HepG2 (cell line): ENCODE data around the gene CLIC4. TPM values are rescaled to one million over a fixed set of nuclear protein-coding genes. Genes with fewer than 3 reads are reported as not detected.

Experiments
- ATF6 ChIP-seq: sonication (generic); formaldehyde crosslinking; conservative IDR thresholded peaks from 2 replicates; pipeline ENCODE4 v1.4.0; 2020; ENCODE audit warnings: missing genetic modification reagents
- ATF7 ChIP-seq, 2 experiments: fragments of 450-650 bp in 1 of 2; sonication (generic) in 1 of 2; formaldehyde crosslinking in 1 of 2; IDR thresholded peaks; 2 replicates each; pipeline versions ENCODE4 v1.4.0 to v1.6.1; 2016 to 2020; ENCODE audit warnings: antibody characterized with exemption in 1 of 2, mild to moderate bottlenecking in 1 of 2, missing genetic modification reagents in 1 of 2
- E2F5 ChIP-seq: sonication (generic); formaldehyde crosslinking; conservative IDR thresholded peaks from 2 replicates; pipeline ENCODE4 v1.4.0; 2020; ENCODE audit warnings: missing genetic modification reagents
- ETV5 ChIP-seq: IDR thresholded peaks from 2 replicates; pipeline ENCODE4 v1.6.1; 2018; ENCODE audit warnings: missing biosample characterization, missing genetic modification reagents, inconsistent platforms, borderline replicate concordance
- MIER3 ChIP-seq: IDR thresholded peaks from 2 replicates; pipeline ENCODE4 v1.6.1; 2016; ENCODE audit warnings: missing compliant biosample characterization, borderline replicate concordance
- POGZ ChIP-seq: sonication (generic); formaldehyde crosslinking; IDR thresholded peaks from 2 replicates; pipeline ENCODE4 v1.4.0; 2020; ENCODE audit warnings: mild to moderate bottlenecking, missing genetic modification reagents
- TBL1XR1 ChIP-seq: fragments of 150-350 bp; IDR thresholded peaks from 2 replicates; pipeline ENCODE4 v1.6.1; 2014; ENCODE audit warnings: borderline replicate concordance, low read length; ENCODE audit not compliant: partially characterized antibody
- TEAD3 ChIP-seq: optimal IDR thresholded peaks from 2 replicates; pipeline ENCODE3; 2016; ENCODE audit warnings: borderline replicate concordance
- TFAP4 ChIP-seq: sonication (generic); IDR thresholded peaks from 2 replicates; pipeline ENCODE4 v1.6.1; 2016; ENCODE audit warnings: low read depth, borderline replicate concordance
- ZBTB7B ChIP-seq: sonication (generic); formaldehyde crosslinking; IDR thresholded peaks from 2 replicates; pipeline ENCODE4 v1.4.0; 2020; ENCODE audit warnings: missing genetic modification reagents
- ZFP36L1 ChIP-seq: sonication (generic); formaldehyde crosslinking; IDR thresholded peaks from 2 replicates; pipeline ENCODE4 v1.8.0; 2022; ENCODE audit warnings: mild to moderate bottlenecking, missing genetic modification reagents, moderate library complexity
- ZHX1 ChIP-seq: sonication (generic); formaldehyde crosslinking; IDR thresholded peaks from 2 replicates; pipeline ENCODE4 v1.8.1; 2022; ENCODE audit warnings: low read depth, mild to moderate bottlenecking, missing genetic modification reagents
- ZNF354B ChIP-seq: sonication (generic); formaldehyde crosslinking; IDR thresholded peaks from 2 replicates; pipeline ENCODE4 v1.8.0; 2022; ENCODE audit warnings: mild to moderate bottlenecking, missing genetic modification reagents
- ZNF501 ChIP-seq: sonication (generic); formaldehyde crosslinking; IDR thresholded peaks from 2 replicates; pipeline ENCODE4 v1.5.1; 2020; ENCODE audit warnings: mild to moderate bottlenecking, moderate library complexity, missing genetic modification reagents
- ZNF510 ChIP-seq: sonication (generic); formaldehyde crosslinking; IDR thresholded peaks from 2 replicates; pipeline ENCODE4 v1.4.0; 2020; ENCODE audit warnings: low read depth, mild to moderate bottlenecking, missing genetic modification reagents
- ZNF569 ChIP-seq: sonication (generic); formaldehyde crosslinking; IDR thresholded peaks from 2 replicates; pipeline ENCODE4 v1.5.0; 2020; ENCODE audit warnings: mild to moderate bottlenecking, missing genetic modification reagents, moderate library complexity, borderline replicate concordance
- ZNF574 ChIP-seq: sonication (generic); formaldehyde crosslinking; IDR thresholded peaks from 2 replicates; pipeline ENCODE4 v1.4.0; 2020; ENCODE audit warnings: missing genetic modification reagents
- ZNF704 ChIP-seq: sonication (generic); formaldehyde crosslinking; IDR thresholded peaks from 2 replicates; pipeline ENCODE4 v1.8.1; 2023; ENCODE audit warnings: mild to moderate bottlenecking, inconsistent platforms, moderate library complexity, missing genetic modification reagents, borderline replicate concordance
- ZNF746 ChIP-seq: sonication (generic); formaldehyde crosslinking; IDR thresholded peaks from 2 replicates; pipeline ENCODE4 v1.8.0; 2022; ENCODE audit warnings: mild to moderate bottlenecking, missing genetic modification reagents
- polyA plus RNA-seq, 8 experiments: library from polyadenylated mRNA; depleted of rRNA in 3 of 8; stranded (reverse) in 7 of 8; unstranded in 1 of 8; fragments of >200 nt; fragmentation: Illumina TruSeq in 4 of 8; extraction: Trizol in 4 of 8; gene quantifications; 2 replicates each; pipeline versions ENCODE4 v1.2.1 to v1.2.3, GENCODE V29; 2011 to 2016; ENCODE audit warnings: low read depth in 4 of 8, missing spikeins in 1 of 8, mixed read lengths in 1 of 8; ENCODE audit not compliant: insufficient read depth in 1 of 8
- total RNA-seq, 5 experiments: library from RNA; depleted of rRNA; stranded (reverse); fragments of >200 nt; fragmentation: Illumina TruSeq; extraction: Trizol; gene quantifications; 2 replicates each; pipeline ENCODE4 v1.2.3, GENCODE V29; 2016; ENCODE audit warnings: low read depth in 1 of 5

CLIC4 gene
- total and polyA plus RNA-seq, 2 of the 13 experiments (the other 11 are each of a cell fraction or from before 2014, with no cell fraction given) = 23.3 to 77.4 TPM

- no peak for TF ChIP-seq ZHX1 (CRISPR knock-in tag)
- no peak for TF ChIP-seq ZNF354B (CRISPR knock-in tag)
- no peak for TF ChIP-seq ATF7 (IDR thresholded peaks at IDR 0.05)
- no peak for TF ChIP-seq ATF7 (CRISPR knock-in tag; IDR thresholded peaks at IDR 0.05)
- TF ChIP-seq ZNF574 (CRISPR knock-in tag) = no peak
- no peak for TF ChIP-seq ZNF510 (CRISPR knock-in tag)
- TF ChIP-seq ZNF501 = no peak
- peak; percentile 60 for TF ChIP-seq TEAD3 (CRISPR knock-in tag)
- TF ChIP-seq MIER3 (CRISPR knock-in tag) = peak; percentile 65; the same call in 1 of the 2 replicates
- TF ChIP-seq POGZ (CRISPR knock-in tag) = peak; percentile 93
- no peak for TF ChIP-seq ZNF704 (CRISPR knock-in tag)
- peak; percentile 36; the same call in 1 of the 2 replicates for TF ChIP-seq ETV5
- peak; percentile 91 for TF ChIP-seq TBL1XR1
- TF ChIP-seq ATF6 (CRISPR knock-in tag) = no peak
- no peak for TF ChIP-seq ZNF569 (CRISPR knock-in tag)
- TF ChIP-seq ZNF746 (CRISPR knock-in tag) = no peak
- TF ChIP-seq ZFP36L1 (CRISPR knock-in tag) = no peak
- no peak for TF ChIP-seq E2F5 (CRISPR knock-in tag)
- peak; percentile 62; the same call in 1 of the 2 replicates for TF ChIP-seq ZBTB7B (CRISPR knock-in tag)
- peak; percentile 43; the same call in 1 of the 2 replicates for TF ChIP-seq TFAP4
These were observed 22.1 kb downstream of the CLIC4 start (continued) for GRCh38 chr1:24767351-24767750.
